ENCODE data around the gene CCDC142.

GRCh38 chr2:74516650-74517049, 33.9 kb upstream of the CCDC142 start:
- no peak for TF ChIP-seq CTCF (IDR thresholded peaks at IDR 0.05)
- no peak for TF ChIP-seq POLR2A (IDR thresholded peaks at IDR 0.05; ENCODE audit: low read depth)
- TF ChIP-seq POLR2AphosphoS5 (IDR thresholded peaks at IDR 0.05): no peak
- TF ChIP-seq EP300 (IDR thresholded peaks at IDR 0.05): no peak
